Suppressor macrophage treated with lipopolysaccharide for 1 hour (primary cell): ENCODE results near the gene KCNH1.

ENCODE experiments used
- DNase-seq, 3 donors: peaks; one replicate each; pipeline ENCODE4 v3.0.0-alpha.2; 2020 to 2022

Gene KCNH1

GRCh38 chr1:210629276-210629675 lies 504.7 kb downstream of the KCNH1 start:
- DNase-seq: no peak

- no peak for DNase-seq
These were observed 506.2 kb downstream of the KCNH1 start for GRCh38 chr1:210627755-210628154.
